Measurements from ENCODE around the gene OPA1.

The OPA1 gene

DNA sequence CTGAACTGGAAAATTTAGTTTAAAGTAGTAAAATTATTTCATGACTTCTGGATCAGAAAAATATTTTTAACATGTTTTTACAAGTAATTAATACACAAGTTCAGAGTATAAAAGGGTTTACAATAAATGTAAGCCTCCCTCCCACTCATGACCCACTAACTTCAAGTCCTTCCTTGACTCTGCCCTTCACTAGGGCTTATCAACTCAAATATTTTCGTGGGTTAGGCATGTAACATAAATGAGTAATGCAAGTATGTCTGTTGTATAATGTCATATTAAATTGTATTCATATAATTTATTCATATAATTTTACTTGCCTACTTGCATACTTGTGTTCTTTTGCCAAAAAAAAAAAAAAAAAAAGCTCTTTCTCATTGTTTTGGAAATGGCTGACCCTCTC is 3.4 kb upstream of the OPA1 start:
- Histone ChIP-seq H3K27ac (no peak overlapping the region), H3K4me3 (ENCODE audit: low read depth, low read length) (no peak overlapping the region), H3K36me3 (no peaks in the 10 kb centered on the region), H3K27me3 (ENCODE audit: insufficient read depth, low read depth, severe bottlenecking) (no peaks in the 10 kb centered on the region), H3K9me3 (ENCODE audit: severe bottlenecking) (no peaks in the 10 kb centered on the region)
- TF ChIP-seq, protein P1, sequence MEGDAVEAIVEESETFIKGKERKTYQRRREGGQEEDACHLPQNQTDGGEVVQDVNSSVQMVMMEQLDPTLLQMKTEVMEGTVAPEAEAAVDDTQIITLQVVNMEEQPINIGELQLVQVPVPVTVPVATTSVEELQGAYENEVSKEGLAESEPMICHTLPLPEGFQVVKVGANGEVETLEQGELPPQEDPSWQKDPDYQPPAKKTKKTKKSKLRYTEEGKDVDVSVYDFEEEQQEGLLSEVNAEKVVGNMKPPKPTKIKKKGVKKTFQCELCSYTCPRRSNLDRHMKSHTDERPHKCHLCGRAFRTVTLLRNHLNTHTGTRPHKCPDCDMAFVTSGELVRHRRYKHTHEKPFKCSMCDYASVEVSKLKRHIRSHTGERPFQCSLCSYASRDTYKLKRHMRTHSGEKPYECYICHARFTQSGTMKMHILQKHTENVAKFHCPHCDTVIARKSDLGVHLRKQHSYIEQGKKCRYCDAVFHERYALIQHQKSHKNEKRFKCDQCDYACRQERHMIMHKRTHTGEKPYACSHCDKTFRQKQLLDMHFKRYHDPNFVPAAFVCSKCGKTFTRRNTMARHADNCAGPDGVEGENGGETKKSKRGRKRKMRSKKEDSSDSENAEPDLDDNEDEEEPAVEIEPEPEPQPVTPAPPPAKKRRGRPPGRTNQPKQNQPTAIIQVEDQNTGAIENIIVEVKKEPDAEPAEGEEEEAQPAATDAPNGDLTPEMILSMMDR (IDR thresholded peaks at IDR 0.05; ENCODE audit: low read depth, low read length) = no peak
- DNase-seq = no peak

DNA sequence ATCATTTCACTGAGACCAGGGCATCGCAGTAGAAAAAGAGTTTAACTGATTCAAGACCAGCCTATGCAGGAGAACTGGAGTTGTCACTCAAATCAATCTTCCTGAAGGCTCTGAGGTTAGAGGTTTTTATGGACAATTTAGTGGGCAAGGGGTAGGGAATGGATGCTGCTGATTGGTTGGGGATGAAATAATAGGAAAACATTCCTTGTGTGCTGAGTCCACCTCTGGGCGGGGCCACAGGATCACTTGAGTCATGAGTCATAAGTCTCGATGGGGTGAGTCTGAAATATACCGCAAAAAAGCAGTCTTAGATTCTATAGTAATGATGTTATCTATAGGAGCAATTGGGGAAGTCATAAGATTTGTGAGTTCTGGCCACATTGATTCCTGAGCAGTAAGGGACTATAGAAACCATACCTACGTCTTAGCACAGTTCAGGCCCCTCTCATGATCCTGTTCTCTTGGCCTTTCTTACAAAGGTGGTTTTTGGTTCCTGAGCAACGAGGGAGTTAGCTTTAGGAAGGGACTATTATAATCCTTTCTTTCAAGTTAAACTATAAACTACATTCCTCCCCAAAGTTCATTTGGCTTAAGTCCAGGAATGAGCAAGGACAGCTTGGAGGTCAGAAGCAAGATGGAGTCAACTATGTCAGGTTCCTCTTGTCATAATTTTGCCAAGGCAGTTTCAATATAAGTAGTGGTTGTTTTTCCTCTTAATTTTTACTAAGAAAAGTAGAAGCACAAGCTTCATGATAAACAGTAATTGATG is 2.7 kb upstream of the OPA1 start:
- TF ChIP-seq, protein P1 (IDR thresholded peaks at IDR 0.05; ENCODE audit: low read depth, low read length) = no peak
- Histone ChIP-seq H3K27me3 (ENCODE audit: insufficient read depth, low read depth, severe bottlenecking) (no peaks in the 10 kb centered on the region), H3K4me3 (ENCODE audit: low read depth, low read length) (no peak overlapping the region), H3K9me3 (ENCODE audit: severe bottlenecking) (no peaks in the 10 kb centered on the region), H3K27ac (no peak overlapping the region), H3K36me3 (no peaks in the 10 kb centered on the region)
- no peak for DNase-seq

DNA sequence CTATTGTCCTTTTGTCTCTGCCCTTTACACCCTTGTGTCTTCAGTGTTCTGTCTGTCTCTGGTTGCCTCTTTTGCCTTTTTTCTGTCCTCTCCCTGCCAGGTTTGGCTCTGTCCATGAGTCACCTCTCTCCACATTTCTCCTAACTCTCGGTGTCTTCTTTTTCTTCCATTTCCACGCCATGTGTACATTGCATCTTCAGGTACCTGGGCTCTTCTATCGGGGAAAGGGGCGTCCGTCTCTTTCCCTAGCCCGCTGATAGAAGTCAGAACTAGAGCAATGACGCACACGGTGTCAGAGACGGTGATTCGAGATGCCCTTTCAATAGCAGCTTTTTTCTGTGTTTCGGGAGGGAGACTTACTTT is 641 bp downstream of the OPA1 start:
- Histone ChIP-seq H3K36me3 (no peaks in the 10 kb centered on the region), H3K9me3 (ENCODE audit: severe bottlenecking) (no peaks in the 10 kb centered on the region), H3K27ac (peak overlapping the region; percentile 82), H3K4me3 (ENCODE audit: low read depth, low read length) (peak overlapping the region; percentile 83), H3K27me3 (ENCODE audit: insufficient read depth, low read depth, severe bottlenecking) (no peaks in the 10 kb centered on the region)
- DNase-seq = no peak
- TF ChIP-seq, protein P1 (IDR thresholded peaks at IDR 0.05; ENCODE audit: low read depth, low read length) = no peak

DNA sequence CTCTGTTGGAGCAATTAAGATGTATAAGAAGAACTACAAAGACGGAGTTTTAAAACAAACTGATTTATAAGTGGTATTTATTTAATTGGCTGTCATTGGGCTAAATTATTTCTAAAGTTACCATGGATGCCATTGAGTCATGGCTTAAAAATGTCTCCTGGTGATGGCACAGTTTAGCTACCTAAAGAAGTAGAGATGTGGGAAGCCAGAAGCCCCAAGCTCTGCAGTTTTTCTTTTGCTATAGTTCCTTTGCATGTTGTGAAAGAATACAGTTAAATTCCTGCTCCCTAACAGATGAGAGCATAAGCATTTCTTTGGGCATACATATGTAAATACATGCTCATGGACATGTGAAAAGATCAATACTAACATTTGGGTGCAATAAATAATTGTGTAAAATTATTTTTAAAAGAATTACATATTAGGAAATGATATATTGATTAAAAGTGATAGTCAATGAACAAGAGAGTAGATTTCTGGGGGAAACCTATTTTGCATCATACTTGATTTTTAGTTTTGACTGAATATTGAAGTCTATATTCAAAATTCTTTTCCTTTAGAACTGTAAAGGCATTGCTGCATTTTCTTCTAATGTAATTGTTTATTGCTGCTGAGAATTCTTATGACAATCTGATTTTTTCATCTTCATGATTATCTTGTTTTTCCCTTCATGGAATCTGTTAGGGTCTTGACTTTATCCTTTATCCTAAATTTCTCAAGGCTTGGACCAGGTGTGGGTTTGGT is 2.1 kb downstream of the OPA1 start:
- Histone ChIP-seq H3K4me3 (ENCODE audit: low read depth, low read length) (no peak overlapping the region), H3K36me3 (no peaks in the 10 kb centered on the region), H3K9me3 (ENCODE audit: severe bottlenecking) (no peaks in the 10 kb centered on the region), H3K27ac (no peak overlapping the region), H3K27me3 (ENCODE audit: insufficient read depth, low read depth, severe bottlenecking) (no peaks in the 10 kb centered on the region)
- TF ChIP-seq, protein P1 (IDR thresholded peaks at IDR 0.05; ENCODE audit: low read depth, low read length) = no peak
- DNase-seq = no peak

DNA sequence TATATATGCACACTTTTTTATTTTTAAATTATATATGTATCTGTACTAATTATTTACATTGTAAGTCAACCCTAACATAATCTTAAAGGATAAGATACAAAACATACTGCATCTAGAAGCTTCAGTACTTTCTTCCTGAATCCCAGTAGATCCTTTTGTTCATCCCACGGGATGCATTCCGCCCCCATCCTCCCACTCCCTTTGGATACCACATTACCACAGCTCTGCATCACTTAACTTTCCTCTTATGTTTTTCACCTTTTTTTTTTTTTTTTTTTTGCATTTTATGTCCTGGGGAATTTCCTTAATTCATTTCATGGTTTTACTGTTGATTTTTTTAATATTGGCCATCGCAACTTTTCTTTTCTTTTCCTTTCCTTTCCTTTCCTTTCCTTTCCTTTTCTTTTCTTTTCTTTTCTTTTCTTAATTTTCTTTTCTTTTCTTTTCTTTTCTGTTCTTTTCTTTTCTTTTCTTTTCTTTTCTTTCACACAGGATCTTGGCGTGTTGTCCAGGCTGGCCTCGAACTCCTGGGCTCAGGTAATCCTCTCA is 3.0 kb downstream of the OPA1 start:
- TF ChIP-seq, protein P1 (IDR thresholded peaks at IDR 0.05; ENCODE audit: low read depth, low read length) = no peak
- no peaks in the 10 kb centered on the region for H3K9me3 ChIP-seq (ENCODE audit: severe bottlenecking)
- no peak for DNase-seq
- H3K4me3 ChIP-seq (ENCODE audit: low read depth, low read length) = no peak overlapping the region
- no peak overlapping the region for H3K27ac ChIP-seq
- no peaks in the 10 kb centered on the region for H3K36me3 ChIP-seq
- H3K27me3 ChIP-seq (ENCODE audit: insufficient read depth, low read depth, severe bottlenecking) = no peaks in the 10 kb centered on the region

Measured in WERI-Rb-1 (cell line).